Upper lobe of left lung (tissue), 6 donors: ENCODE results near the gene PIF1. TPM values are rescaled to one million over a fixed set of nuclear protein-coding genes. Genes with fewer than 3 reads are reported as not detected.

Experiments
- ATAC-seq, 2 donors: fragments of 200-7000 bp; cut with Tn5 transposase; one replicate each; pipeline ENCODE4 v1.9.1; 2022; ENCODE audit warnings: mild to moderate bottlenecking in 2 of 2, moderate library complexity in 2 of 2; ENCODE audit not compliant: low FRiP score in 2 of 2
- DNase-seq, 2 donors: peaks; one replicate each; pipeline ENCODE4 v3.0.0-alpha.2; 2019 to 2020
- H3K27ac ChIP-seq, 4 donors: fragments of 200-600 bp; sonication (generic); one replicate each; pipeline ENCODE4 v1.5.1; 2016 to 2019
- H3K27me3 ChIP-seq, 4 donors: fragments of 200-600 bp; sonication (generic); one replicate each; pipeline ENCODE4 v1.5.1; 2017 to 2019
- H3K36me3 ChIP-seq, 4 donors: fragments of 200-600 bp; sonication (generic); one replicate each; pipeline ENCODE4 v1.5.1; 2016 to 2019
- H3K4me1 ChIP-seq, 4 donors: fragments of 200-600 bp; sonication (generic); one replicate each; pipeline ENCODE4 v1.5.1; 2018 to 2019
- H3K4me3 ChIP-seq, 4 donors: fragments of 200-600 bp; sonication (generic); one replicate each; pipeline ENCODE4 v1.5.1; 2017 to 2019; ENCODE audit warnings: mild to moderate bottlenecking in 2 of 4, moderate library complexity in 1 of 4
- H3K9me3 ChIP-seq, 4 donors: fragments of 200-600 bp; sonication (generic); one replicate each; pipeline ENCODE4 v1.5.1; 2018 to 2019
- CTCF ChIP-seq, 6 experiments: fragments of 450-650 bp in 4 of 6; fragments of 200-600 bp in 2 of 6; sonication (generic) in 2 of 6; IDR thresholded peaks; one replicate each; pipeline ENCODE4 v1.5.1; 2016 to 2019; ENCODE audit warnings: antibody characterized with exemption in 6 of 6
- EP300 ChIP-seq, 4 donors: sonication (generic); formaldehyde crosslinking; IDR thresholded peaks; one replicate each; pipeline ENCODE4 v1.5.1; 2017; ENCODE audit warnings: antibody characterized with exemption in 4 of 4, control low read depth in 2 of 4
- POLR2A ChIP-seq, 4 donors: fragments of 450-650 bp; IDR thresholded peaks; one replicate each; pipeline ENCODE4 v1.5.1; 2016 to 2017; ENCODE audit warnings: antibody characterized with exemption in 4 of 4, mild to moderate bottlenecking in 2 of 4
- POLR2AphosphoS5 ChIP-seq, 2 donors: sonication (generic); formaldehyde crosslinking; IDR thresholded peaks; one replicate each; pipeline ENCODE4 v1.5.1; 2017; ENCODE audit warnings: antibody characterized with exemption in 2 of 2
- WGBS, 2 donors: methylation state at CpG; one replicate each; pipeline ENCODE4 v1.1.5; 2017 to 2018; 5-methylcytosine and 5-hydroxymethylcytosine counted together
- total RNA-seq, 6 donors: library from RNA; depleted of rRNA in 4 of 6; stranded (reverse); fragments of >200 nt in 4 of 6; gene quantifications; one replicate each; pipeline versions ENCODE4 v1.1.0 to v1.2.1, GENCODE V29; 2016 to 2021
- donor health status: DM: no; HTN: no; CAD: no; lungs with moderate emphysema.
- donor health status: DM: no; HTN: yes; CAD: no; lungs with severe emphysema.

Gene PIF1
- total RNA-seq, 6 donors from 2014 or later = 0.61 to 6.2 (median 1.1) TPM

GRCh38 chr15:64841344-64842095 is 16.1 kb upstream of the PIF1 start, which contains the start of gene PLEKHO2:
TSS of gene PLEKHO2 (plus strand) at chr15:64841915. CDS start at chr15:64842017, 102 bp downstream.
- peaks cover 39 to 61% (median 50%) of the 10 kb centered on the region in 4 donors for H3K4me1 ChIP-seq
- H3K4me3 ChIP-seq = peak within 1 kb of the TSS; percentile 61 to 99 (median 93)
- DNase-seq (peak; percentile 96 to 97), ATAC-seq (peak; percentile 92 to 94)
- H3K9me3 ChIP-seq = no peaks in the 10 kb centered on the region
- H3K36me3 ChIP-seq = peaks cover 0 to 1% (median under 1%) of the 10 kb centered on the region in 4 donors
- peak within 1 kb of the TSS; percentile 93 to 99 (median 96) for H3K27ac ChIP-seq
- 0 to 2% methylated on average over 3 to 16 of the region's 75 CpGs for WGBS, 2 donors
- H3K27me3 ChIP-seq = no peaks in the 10 kb centered on the region
- peak; percentile 86 to 94 for TF ChIP-seq POLR2AphosphoS5 (IDR thresholded peaks at IDR 0.05)
- peak in 5 of 6 experiments; percentile 17 to 61 (median 43) for TF ChIP-seq CTCF (IDR thresholded peaks at IDR 0.05)
- peak in 3 of 4 donors; percentile 60 to 85 (median 74) for TF ChIP-seq POLR2A (IDR thresholded peaks at IDR 0.05)
- TF ChIP-seq EP300 (IDR thresholded peaks at IDR 0.05) = peak in 1 of 4 donors; percentile 6

GRCh38 chr15:64841060-64841343 is 15.6 kb upstream of the PIF1 start:
- no peak for ATAC-seq
- no peak for DNase-seq
- Histone ChIP-seq H3K9me3 (no peaks in the 10 kb centered on the region), H3K4me1 (peaks cover 38 to 61% (median 50%) of the 10 kb centered on the region in 4 donors), H3K4me3 (peak overlapping the region; percentile 41 to 99 (median 77)), H3K27ac (peak overlapping the region; percentile 93 to 99 (median 96)), H3K36me3 (no peaks in the 10 kb centered on the region), H3K27me3 (no peaks in the 10 kb centered on the region)
- no peak for TF ChIP-seq POLR2AphosphoS5 (IDR thresholded peaks at IDR 0.05)
- TF ChIP-seq EP300 (IDR thresholded peaks at IDR 0.05) = no peak
- TF ChIP-seq CTCF (IDR thresholded peaks at IDR 0.05) = no peak
- TF ChIP-seq POLR2A (IDR thresholded peaks at IDR 0.05) = no peak
- WGBS, 2 donors = 2% methylated on average over 8 of the region's 12 CpGs; no CpG with 5 or more reads in 1 of the 2 donors

GRCh38 chr15:64837502-64837901 is 12.1 kb upstream of the PIF1 start:
- Histone ChIP-seq H3K4me1 (peaks cover 20 to 39% (median 28%) of the 10 kb centered on the region in 4 donors), H3K27me3 (no peaks in the 10 kb centered on the region), H3K4me3 (no peak overlapping the region), H3K36me3 (no peaks in the 10 kb centered on the region), H3K27ac (peak overlapping the region; percentile 43 to 64 (median 56)), H3K9me3 (no peaks in the 10 kb centered on the region)
- no peak for ATAC-seq
- peak in 1 of 4 donors; percentile 35 for TF ChIP-seq POLR2A (IDR thresholded peaks at IDR 0.05)
- peak in 1 of 2 donors; percentile 54 for TF ChIP-seq POLR2AphosphoS5 (IDR thresholded peaks at IDR 0.05)
- no peak for TF ChIP-seq EP300 (IDR thresholded peaks at IDR 0.05)
- peak in 1 of 2 donors; percentile 51 for DNase-seq
- 57 to 59% methylated on average over 1 of the region's 1 CpG for WGBS, 2 donors

- DNase-seq = no peak
- Histone ChIP-seq H3K4me3 (peak overlapping the region in 3 of 4 donors; percentile 5 to 26 (median 22)), H3K4me1 (peaks cover 20 to 38% (median 28%) of the 10 kb centered on the region in 4 donors), H3K9me3 (no peaks in the 10 kb centered on the region), H3K27ac (peak overlapping the region; percentile 41 to 82 (median 64)), H3K36me3 (no peaks in the 10 kb centered on the region), H3K27me3 (no peaks in the 10 kb centered on the region)
- no peak for ATAC-seq
- no peak for TF ChIP-seq POLR2A (IDR thresholded peaks at IDR 0.05)
- TF ChIP-seq CTCF (IDR thresholded peaks at IDR 0.05) = no peak
- TF ChIP-seq POLR2AphosphoS5 (IDR thresholded peaks at IDR 0.05) = no peak
- no peak for TF ChIP-seq EP300 (IDR thresholded peaks at IDR 0.05)
- 24 to 39% methylated on average over 14 of the region's 14 CpGs for WGBS, 2 donors
These were observed 10.6 kb upstream of the PIF1 start for GRCh38 chr15:64836023-64836536.

- 97 to 98% methylated on average over 4 of the region's 4 CpGs for WGBS, 2 donors
- ATAC-seq (no peak), DNase-seq (no peak)
- Histone ChIP-seq H3K4me1 (peaks cover 11 to 31% (median 20%) of the 10 kb centered on the region in 4 donors), H3K4me3 (no peak overlapping the region), H3K27me3 (no peaks in the 10 kb centered on the region), H3K9me3 (no peaks in the 10 kb centered on the region), H3K36me3 (no peaks in the 10 kb centered on the region), H3K27ac (no peak overlapping the region)
- TF ChIP-seq CTCF (IDR thresholded peaks at IDR 0.05) = no peak
- TF ChIP-seq EP300 (IDR thresholded peaks at IDR 0.05) = no peak
- TF ChIP-seq POLR2A (IDR thresholded peaks at IDR 0.05) = no peak
- no peak for TF ChIP-seq POLR2AphosphoS5 (IDR thresholded peaks at IDR 0.05)
These were observed 8.2 kb upstream of the PIF1 start for GRCh38 chr15:64833690-64834089.
